ENCODE data around the gene ZNF830.

- TF ChIP-seq POLR2A (IDR thresholded peaks at IDR 0.05) (no peak), EP300 (IDR thresholded peaks at IDR 0.05) (no peak), CTCF (IDR thresholded peaks at IDR 0.05) (no peak)
Observed at GRCh38 chr17:34920676-34921075, 40.7 kb upstream of the ZNF830 start.

Measured in ovary (tissue), 3 donors.